GM19397 (cell line): ENCODE data around the gene MRPL58.

ENCODE experiments used
- ATAC-seq: cut with Tn5 transposase; IDR thresholded peaks from one replicate; pipeline ENCODE4 v1.9.1; 2021; ENCODE audit warnings: mild to moderate bottlenecking, moderate library complexity; ENCODE audit not compliant: unreplicated experiment

Gene MRPL58

DNA sequence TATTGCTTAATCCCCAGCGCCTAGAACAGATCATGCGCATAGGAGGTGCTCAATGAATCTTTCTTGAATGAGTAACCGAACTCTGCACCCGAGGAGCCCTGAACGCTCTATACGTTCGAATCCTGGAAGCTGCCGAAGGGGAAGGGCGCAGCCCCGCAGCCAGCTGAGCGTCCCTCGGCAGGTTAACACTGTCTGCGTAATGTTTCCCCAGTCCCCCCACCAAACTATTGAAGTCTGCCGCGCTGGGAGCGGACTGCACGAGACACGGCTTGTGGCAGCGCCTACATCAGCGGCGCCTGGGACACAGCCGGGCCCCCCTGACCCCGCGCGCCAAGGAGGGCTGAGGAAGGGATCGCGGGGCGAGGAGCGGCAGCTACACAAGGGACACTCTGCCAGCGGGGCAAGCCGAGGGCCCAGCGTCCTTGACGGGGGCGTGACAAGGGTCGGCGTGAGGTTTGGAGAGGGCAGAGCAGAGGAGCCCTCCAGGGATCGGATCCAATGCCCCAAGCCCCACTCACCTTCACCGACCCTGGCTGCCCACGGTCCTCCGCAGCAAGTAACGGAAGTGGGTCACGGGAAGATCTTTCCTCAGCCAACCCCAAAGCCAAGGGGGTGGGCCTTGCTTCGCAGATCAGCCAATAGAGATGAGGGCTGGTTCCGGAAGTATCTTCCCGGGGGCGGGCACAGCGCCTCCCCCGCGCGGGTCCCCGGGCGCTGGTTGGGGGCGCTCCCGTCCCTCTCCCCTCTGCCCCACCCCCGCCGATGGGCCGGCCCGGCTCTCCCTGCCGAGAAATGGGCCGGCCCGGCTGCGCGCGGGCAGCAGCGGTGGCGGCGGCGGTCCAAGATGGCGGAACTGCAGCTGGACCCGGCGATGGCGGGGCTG is 34.2 kb downstream of the MRPL58 start, which contains the start of the genes ATP5PD and KCTD2:
ATP5PD (minus strand) TSS at position 563 of the 883 bp plus-strand sequence. CDS start 4,319 bp downstream, outside the sequence.
KCTD2 (plus strand) TSS at position 819 of the 883 bp plus-strand sequence; CDS start at position 845, 26 bp downstream.
- ATAC-seq = peak; percentile 90

DNA sequence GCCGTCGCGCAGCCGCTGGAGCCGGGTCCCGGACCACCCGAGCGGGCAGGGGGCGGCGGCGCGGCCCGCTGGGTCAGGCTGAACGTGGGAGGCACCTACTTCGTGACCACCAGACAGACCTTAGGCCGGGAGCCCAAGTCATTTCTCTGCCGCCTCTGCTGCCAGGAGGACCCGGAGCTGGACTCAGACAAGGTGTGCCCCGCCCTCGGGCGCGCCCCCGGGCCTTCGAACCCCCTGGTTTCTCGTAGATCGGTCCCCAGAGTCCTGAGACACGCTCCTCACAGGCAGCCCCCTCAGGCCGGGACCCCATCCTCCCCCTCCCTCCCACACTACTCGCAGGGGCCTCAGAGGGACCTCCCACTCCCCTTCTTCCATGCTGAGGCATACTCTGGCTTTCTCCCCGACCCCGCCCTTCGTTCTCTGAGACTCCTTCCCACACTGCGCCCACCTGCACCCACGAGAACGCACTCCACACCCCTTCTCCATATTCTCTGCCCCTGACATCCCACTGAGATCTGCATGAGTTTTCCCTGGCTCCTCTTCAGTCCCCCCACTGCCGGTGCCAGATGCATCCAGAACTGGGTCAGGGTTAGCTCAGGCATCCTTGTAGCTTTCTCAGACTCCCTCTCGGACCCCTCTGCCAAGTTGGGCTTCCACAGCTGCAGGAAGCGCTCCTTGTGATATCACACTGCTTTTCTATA is 35.1 kb downstream of the MRPL58 start:
- peak; percentile 12 for ATAC-seq

DNA sequence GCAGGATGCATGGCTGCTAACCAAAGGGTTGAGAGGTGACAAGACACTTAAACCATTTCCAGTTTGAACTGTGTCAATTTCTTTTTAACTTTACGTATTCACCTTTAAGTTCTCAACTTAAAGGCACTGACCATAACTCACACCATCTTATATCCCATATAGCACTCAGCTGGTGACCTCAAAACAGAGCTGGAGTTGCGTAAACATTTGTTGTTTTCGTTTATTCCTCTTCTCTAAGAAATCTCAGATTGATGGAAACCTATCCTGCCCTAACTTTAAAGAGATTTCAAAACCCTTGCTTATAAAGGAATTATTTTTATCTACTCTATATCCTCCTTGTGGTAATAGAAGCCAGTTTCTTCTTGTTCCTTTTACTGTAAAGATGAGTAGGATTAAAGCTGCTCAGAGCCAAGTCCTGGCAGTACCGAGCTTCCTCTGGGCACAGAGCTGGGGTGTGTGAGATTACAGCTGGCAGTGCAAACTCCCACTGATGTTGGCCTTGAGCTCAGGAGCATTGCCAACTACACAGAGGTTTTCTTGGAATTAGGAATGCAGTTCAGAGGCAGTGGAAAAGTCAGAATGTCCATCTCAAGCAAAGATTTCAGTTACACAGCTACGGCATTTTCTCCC is 35.9 kb downstream of the MRPL58 start:
- ATAC-seq = no peak

DNA sequence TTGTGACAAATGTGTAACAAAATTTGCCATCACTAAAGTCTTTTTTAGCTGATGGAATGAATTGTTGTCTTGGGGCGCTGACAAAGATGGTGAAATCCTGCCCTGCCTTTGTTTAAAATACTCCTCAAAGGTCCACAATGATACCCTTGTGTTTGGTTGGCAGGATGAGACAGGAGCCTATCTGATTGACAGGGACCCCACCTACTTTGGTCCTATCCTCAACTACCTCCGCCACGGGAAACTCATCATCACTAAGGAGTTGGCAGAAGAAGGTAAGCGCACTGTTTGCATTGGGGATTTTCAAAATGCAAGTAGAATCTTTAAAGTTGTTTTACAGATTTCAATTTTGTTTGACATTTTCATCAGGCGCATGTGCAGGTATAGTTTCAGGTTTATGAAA is 36.6 kb downstream of the MRPL58 start:
- ATAC-seq = no peak

DNA sequence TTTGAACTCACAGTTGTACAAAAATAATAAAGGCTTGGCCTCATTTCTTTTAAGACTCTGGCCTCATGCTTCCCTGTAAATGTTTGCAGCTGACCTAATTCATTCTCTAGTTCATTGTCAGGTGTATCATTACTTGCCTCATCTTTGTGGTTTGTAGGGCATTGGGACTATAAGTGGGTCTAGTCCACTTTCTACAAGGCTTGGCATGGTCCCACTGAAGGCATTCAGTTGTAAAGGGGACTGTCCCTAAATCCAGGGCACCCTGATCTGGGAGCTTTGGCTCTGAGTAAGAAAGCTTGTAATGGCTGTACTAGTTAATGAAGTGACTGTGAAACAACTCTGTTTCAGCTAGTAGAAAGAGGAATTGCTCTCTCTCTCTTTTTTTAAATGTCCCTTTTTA is 37.2 kb downstream of the MRPL58 start:
- no peak for ATAC-seq

DNA sequence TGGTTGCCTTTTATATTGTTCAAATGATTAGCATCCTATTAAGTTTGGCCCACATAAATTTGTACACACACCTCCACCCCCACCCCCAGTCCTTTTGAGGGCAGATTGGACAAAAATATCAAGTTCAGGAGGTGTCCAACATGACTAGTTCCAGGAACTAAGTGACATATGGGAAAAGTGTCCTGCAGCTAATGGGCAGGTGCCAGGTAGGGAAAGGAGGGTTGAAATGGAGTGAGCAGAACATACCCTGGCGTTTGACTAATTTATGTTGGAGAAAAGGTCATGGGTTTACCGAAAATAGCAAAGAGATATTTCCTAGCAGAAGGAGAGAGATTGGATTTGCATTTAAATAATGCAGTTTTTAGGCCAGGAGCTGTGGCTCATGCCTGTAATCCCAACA is 39.5 kb downstream of the MRPL58 start:
- ATAC-seq = no peak

DNA sequence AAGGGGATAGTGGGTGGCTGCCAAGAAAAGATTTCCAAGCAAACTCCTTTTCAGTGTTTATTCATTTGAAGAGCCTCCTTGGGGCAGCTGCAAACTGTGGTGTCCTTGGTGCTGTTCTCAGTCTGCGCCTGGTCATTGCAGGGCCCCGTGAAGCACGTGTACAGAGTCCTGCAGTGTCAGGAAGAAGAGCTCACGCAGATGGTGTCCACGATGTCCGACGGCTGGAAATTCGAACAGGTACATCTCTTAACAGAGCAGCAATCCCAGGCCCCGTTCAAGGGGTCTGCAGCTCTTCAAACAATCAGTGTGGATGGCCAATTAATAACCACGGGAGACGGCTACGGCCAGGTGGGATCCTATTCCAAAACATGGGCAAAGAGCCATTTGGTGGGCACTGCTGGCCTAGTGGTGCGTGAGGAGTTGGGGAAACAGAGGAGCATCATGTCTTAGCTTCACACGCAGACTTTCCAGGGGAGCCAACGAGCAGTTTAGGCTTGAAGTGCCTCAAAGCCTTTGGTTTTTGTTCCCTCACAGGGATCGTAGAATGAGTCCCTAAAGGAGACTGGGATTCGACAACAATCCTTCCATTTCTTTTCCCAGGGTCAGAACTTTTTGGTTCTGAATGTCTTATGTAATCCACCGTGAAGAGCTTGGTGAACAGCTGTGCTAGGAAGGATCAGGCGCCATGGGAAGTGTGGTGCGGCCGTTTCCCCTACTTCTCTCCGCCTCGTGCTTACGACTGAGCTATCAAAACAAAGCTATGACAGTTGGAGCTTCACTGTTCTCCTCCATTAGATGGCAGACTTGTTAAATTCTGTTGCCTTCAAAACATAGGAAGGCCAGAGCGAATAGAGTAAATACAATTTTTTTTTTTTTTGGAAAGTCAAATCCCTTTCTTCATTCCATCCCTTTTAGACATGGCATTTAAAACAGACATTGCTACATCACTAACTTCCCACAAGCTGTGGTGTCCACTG is 47.2 kb downstream of the MRPL58 start:
- ATAC-seq = no peak

DNA sequence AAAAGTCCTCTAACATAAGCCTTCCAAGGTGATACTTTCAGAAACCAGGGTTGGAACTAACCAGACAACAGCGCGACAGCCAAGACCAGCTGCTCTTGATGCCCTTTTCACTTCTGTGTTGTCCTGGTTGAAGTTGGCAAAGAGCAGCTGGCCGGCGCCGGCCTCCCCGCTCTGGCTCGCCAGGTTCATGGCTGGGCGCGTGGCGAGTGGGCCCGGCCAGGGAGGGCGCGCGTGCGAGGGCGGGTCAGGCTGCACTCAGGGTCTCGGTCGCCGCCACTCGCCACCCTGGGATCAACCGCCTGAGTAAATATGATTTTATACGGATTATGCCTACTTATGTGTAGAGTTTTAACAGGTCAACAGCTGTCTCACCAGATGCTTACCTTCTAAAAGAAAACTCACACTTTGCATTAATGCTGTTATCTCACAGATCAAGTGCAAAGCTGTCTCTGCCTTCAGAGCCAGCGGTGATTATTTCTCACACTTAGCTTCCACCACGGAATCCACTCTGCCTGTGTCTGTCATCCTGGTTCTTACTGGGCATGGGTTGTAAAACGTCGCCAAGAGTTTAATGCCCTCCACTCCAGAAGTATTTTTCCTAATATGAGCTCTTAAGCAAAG is 48.1 kb downstream of the MRPL58 start:
- ATAC-seq = no peak

DNA sequence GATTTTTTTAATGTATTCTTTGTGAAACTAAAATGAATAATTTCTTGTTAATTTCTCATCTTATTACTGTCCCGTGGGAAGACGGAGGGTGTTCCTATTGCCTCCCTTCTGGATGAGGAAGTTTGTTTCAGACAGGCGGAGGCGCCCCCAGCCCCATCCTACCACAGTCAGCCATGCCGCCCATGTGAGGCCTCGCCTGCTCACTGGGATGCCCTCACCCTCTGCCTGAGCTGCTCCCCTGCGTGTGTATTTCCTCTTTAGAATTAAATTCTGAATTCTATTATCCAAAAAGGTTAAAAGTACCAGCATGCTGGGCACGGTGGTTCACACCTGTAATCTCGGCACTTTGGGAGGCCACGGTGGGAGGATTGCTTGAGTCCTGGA is 48.6 kb downstream of the MRPL58 start:
- no peak for ATAC-seq

DNA sequence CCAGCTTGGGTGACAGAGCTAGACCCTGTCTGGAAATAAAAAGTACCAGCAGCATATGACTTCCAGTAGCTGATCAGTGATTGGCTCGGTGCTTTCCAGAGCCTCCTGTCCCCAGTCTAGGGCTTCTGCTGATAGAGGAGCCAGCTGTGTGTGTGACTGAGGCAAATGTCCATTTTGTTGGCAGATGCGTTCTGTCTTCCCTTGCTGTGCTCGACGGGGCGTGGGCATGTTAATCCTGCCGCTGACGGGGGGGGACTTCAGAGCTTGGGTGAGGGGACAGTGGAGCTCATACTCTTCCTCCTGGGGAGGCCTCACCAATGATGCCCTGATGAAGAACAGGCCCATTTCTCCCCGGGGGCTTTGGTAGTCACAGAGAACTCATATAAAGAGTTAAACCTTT is 49.1 kb downstream of the MRPL58 start:
- ATAC-seq = no peak

DNA sequence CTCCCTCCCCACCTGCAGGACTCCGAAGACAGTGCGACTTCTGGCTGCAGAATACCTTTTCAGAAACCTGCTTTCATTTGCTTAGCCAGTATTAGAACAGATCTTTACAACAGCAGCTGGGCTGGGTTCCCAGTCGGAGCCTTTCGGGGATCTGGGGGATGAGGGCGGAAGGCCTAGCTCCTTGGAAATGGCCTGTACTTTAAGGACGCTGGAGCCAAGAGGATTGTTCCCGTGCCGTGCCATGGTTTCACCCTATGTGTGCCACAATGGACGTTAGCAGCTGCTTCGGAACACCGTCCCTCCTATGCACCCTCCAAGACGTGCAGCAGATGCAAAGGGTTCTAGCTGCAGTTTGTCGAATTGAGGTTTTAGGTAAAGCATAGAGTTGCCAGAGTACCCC is 50.7 kb downstream of the MRPL58 start:
- ATAC-seq = no peak

DNA sequence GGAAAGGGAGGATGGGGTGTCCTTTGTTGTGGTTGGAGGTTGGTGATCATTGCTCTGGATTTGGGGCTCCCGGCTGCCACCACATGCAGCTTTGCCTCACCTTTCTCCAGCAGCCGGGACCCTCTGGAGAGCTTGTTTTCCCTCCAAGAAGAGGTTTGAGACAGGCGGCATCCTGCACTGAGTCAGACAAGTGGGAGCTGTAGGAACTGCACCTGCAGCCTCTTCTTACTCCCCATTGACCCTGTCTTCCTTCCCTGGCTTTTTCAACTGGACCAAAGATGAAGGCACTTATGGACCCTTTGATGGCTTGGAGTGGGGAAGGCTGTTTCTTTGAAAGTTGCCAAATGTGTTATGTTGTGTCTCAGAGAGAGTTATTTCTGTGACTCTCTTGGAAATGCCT is 51.2 kb downstream of the MRPL58 start:
- no peak for ATAC-seq

DNA sequence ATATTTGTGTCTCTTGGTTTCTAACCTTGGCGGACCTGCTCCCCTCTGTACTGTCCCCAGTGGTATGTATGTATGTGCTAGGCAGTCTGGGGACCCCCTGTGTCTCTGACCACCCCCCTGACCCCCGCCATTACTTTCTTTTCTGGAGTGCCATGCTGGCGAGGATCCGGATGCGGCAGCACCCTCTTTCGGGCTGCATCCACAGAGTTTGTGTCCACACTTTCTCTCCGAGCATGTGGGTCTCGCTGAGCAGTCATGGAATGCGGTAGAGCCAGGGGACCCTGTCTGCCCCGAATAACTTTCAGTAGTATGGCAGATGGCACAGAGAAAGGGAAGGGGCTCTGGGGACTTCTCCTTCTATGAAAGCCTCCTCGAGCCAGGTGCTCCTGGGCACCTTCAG is 51.6 kb downstream of the MRPL58 start:
- ATAC-seq = no peak

DNA sequence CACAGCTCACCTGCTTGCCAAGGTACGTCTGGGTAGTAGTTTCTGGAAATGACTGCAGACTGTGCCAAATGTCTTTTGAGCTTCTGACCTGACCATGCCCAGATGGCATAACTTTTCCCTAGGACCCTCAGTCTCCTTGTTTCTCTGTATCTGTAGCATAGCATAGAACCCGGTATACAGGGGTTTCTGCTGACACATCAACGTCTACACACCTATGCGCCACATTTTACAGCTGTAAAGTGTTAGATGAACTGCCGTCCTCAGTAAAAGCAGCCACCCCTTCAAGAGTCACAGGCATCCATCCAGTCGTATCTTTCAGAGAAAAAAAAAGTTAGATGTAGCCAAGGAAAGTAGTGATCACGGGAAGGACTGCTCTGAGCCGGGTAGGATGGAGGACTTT is 52.0 kb downstream of the MRPL58 start:
- ATAC-seq = no peak

DNA sequence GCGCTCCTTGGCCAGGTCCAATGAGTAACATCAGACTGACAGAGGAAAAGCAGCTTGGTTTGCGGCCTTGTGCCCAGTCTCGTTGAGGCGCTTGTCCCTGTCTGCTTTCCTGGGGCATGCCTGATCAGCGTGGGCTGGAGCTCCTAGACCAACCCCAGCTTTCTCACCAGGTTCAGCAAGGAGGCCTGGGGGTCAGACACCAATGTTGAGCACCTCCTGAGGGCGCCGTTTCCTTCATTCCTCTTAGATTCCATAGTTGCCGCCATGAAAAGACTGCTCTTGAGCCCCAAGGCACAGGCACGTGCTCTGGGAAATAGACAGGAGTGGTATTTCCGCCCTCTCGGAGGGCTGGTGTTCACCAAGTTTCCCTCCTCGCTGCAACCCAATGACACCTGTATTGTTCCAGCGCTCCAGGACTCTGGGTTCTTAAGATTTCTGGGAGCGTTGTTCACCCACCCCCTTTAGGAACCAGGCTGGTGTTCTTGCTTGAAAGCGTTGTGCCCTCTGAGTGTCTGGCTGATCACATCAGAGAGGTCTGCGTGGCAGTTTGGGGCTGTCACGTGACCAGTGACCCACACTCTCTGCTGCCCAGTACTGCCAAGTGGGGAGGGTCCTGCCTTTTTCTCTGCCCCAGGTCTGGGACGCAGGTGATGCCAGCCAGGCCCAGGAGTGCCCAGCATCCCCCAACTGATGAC is 52.5 kb downstream of the MRPL58 start:
- ATAC-seq = no peak

DNA sequence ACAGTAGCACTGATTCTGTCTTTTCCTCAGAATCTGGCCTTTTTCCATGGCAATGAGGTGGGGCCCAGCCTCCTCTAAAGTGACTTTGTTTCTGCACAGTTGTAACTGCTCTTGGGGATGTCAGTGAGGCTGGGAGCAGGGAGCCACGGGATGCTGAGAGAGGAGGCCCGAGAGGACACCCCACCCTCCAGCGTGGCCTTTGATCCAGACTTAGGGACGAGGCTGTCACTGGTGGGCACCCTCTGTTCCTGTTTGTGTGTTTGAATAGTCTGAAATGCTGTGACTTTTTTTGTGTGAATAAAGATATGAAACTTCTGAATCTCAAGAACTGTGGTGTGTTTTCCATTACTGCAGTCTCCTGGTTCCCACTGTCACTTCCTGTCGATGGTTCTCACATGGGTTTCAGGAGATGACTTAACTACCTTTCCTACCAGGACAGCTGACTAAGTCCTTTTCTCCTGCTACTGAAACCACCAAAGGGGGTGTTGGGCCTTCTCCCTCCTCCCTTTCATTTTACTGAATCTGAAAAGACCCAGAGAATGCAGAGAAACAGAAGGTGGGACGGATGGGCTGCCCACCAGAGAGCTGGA is 53.2 kb downstream of the MRPL58 start:
- ATAC-seq = no peak

DNA sequence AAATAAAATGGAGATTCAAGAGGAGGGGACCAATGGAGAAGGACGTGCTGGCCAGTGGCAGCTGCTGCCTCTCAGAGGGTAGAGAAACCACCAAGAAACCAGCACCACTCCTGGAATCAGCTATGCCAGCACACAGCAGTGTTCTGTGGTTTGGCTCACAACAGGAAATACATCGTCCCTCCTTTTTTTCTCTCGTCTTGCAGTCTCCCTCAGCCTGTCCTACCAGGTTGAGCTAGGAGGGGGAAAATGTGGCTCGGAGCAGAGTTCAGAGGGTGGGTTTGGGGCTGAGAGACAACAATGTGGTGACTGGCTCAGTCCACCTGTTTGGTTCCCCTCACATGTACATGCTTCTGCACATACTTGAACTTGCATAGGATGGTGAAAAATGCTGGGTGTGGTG is 55.4 kb downstream of the MRPL58 start:
- ATAC-seq = no peak

DNA sequence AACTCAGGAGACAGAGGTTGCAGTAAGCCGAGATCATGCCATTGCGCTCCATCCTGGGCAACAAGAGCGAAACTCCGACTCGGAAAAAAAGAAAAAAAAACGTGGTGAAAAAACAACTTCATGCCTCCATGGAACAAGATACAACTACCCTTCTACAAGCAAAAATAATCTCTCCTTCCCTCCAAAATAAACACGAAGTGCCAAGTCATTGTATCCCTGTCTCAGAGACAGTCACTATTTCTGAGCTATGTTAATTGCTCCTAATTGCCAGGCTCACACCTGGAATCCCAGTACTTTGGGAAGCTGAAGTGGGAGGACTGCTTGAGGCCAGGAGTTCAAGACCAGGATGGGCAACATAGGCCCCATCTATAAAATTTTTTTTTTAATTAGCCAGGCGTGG is 56.3 kb downstream of the MRPL58 start:
- ATAC-seq = no peak

DNA sequence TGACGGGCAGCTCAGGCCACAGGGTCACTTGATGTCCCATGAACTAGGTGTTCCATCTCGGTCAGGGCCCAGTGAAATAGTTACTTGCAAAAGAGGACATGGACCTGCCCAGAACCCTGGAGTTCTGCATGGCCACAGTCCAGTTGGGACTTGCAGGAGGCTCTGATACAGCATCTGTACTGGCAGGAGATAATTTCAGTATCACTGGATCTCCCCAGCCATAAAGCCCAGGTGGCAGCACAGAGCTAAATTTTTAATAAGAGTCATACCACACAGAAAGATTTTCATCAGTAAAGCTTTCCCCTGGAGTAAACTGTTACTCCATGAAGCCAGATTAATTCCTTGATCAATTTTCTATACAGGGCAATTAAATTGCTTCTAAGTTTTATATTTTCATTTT is 57.3 kb downstream of the MRPL58 start:
- no peak for ATAC-seq
